A673 (cell line): ENCODE data around the gene PCGF6.

Experiments
- CTCF ChIP-seq: fragments of 300-800, 200-600 bp; sonication (generic); conservative IDR thresholded peaks from 2 replicates; pipeline ENCODE4 v1.5.1; 2017; ENCODE audit warnings: low read depth, mild to moderate bottlenecking, antibody characterized with exemption, low read length, moderate library complexity, mixed read lengths
- EZH2 ChIP-seq: fragments of 200-600 bp; sonication (generic); IDR thresholded peaks from 2 replicates; pipeline ENCODE4 v1.6.1; 2017; ENCODE audit warnings: borderline replicate concordance, low read depth, mild to moderate bottlenecking, mixed read lengths, antibody characterized with exemption, low read length; ENCODE audit not compliant: poor library complexity, severe bottlenecking

- TF ChIP-seq EZH2 (no peak), CTCF (no peak)
These were observed 14.6 kb downstream of the PCGF6 start for GRCh38 chr10:103336370-103336769.
